SK-N-SH (cell line): ENCODE results near the gene PRDM7. TPM values are rescaled to one million over a fixed set of nuclear protein-coding genes. Genes with fewer than 3 reads are reported as not detected.
"Not testable (repeated sequence)": the region's sequence is repeated elsewhere in the genome, so short reads cannot be mapped to it uniquely, and the experiment has no call there.

Experiments
- CTCF ChIA-PET: fragments of 300-600, 350-600 bp; formaldehyde crosslinking; extraction: SDS; loops from one replicate; lab custom pipeline; 2021; lab: Yijun Ruan, JAX
- POLR2A ChIA-PET: fragments of 350-600 bp; sonication (Branson Sonifier 250); formaldehyde crosslinking; extraction: SDS; loops from one replicate; lab custom pipeline; 2020; ENCODE audit warnings: antibody characterized with exemption, inconsistent platforms; lab: Yijun Ruan, JAX
- DNase-seq: peaks from one replicate; pipeline ENCODE4 v3.0.0; 2012
- H2AFZ ChIP-seq: fragments of 200-600 bp; sonication (generic); 2 replicates; pipeline ENCODE4 v1.8.1; 2016; ENCODE audit warnings: antibody characterized with exemption, mild to moderate bottlenecking, low read depth
- H3F3A ChIP-seq: fragments of 200-600 bp; sonication (generic); replicated peaks from 2 replicates; pipeline ENCODE3; 2016; ENCODE audit warnings: antibody characterized with exemption, mild to moderate bottlenecking; ENCODE audit not compliant: insufficient read depth
- H3K27ac ChIP-seq, 2 experiments: fragments of 200-500 bp in 1 of 2; fragments of 200-600 bp in 1 of 2; sonication (Bioruptor generic) in 1 of 2; sonication (generic), shearing (Covaris generic) in 1 of 2; 2 replicates each; pipeline versions ENCODE4 v1.5.1 to v1.6.1; 2014 to 2016; ENCODE audit warnings: low read depth in 2 of 2, inconsistent platforms in 1 of 2, low read length in 1 of 2, mild to moderate bottlenecking in 1 of 2, mixed read lengths in 1 of 2
- H3K27me3 ChIP-seq: fragments of 200-600 bp; sonication (generic), shearing (Covaris generic); 2 replicates; pipeline ENCODE4 v1.6.1; 2016; ENCODE audit warnings: mixed run types; ENCODE audit not compliant: insufficient read depth
- H3K36me3 ChIP-seq, 2 experiments: fragments of 200-500 bp in 1 of 2; fragments of 200-600 bp in 1 of 2; sonication (Bioruptor generic) in 1 of 2; sonication (generic) in 1 of 2; replicated peaks in 1 of 2; 2 replicates each; pipeline versions ENCODE3 to v1.5.1; 2014 to 2016; ENCODE audit warnings: low read length in 1 of 2, mild to moderate bottlenecking in 1 of 2; ENCODE audit not compliant: insufficient read depth in 2 of 2, control insufficient read depth in 1 of 2
- H3K4me1 ChIP-seq, 2 experiments: fragments of 200-500 bp in 1 of 2; fragments of 200-600 bp in 1 of 2; sonication (Bioruptor generic) in 1 of 2; sonication (generic), shearing (Covaris generic) in 1 of 2; 2 replicates each; pipeline versions ENCODE4 v1.5.1 to v1.6.1; 2014 to 2016; ENCODE audit warnings: low read depth in 1 of 2, low read length in 1 of 2, mixed run types in 1 of 2; ENCODE audit not compliant: insufficient read depth in 2 of 2, control insufficient read depth in 1 of 2
- H3K4me2 ChIP-seq: fragments of 200-600 bp; sonication (generic), shearing (Covaris generic); 2 replicates; pipeline ENCODE4 v1.6.1; 2017; ENCODE audit warnings: mixed run types
- H3K4me3 ChIP-seq, 2 experiments: fragments of 200-500 bp in 1 of 2; fragments of 200-600 bp in 1 of 2; sonication (Bioruptor generic) in 1 of 2; sonication (generic), shearing (Covaris generic) in 1 of 2; 2 replicates each; pipeline versions ENCODE4 v1.5.1 to v1.8.1; 2014 to 2016; ENCODE audit warnings: low read depth in 2 of 2, inconsistent platforms in 1 of 2, low read length in 1 of 2, mild to moderate bottlenecking in 1 of 2, mixed read lengths in 1 of 2, moderate library complexity in 1 of 2
- H3K79me2 ChIP-seq: fragments of 200-600 bp; sonication (generic); 2 replicates; pipeline ENCODE4 v1.8.1; 2017; ENCODE audit warnings: mild to moderate bottlenecking; ENCODE audit not compliant: insufficient read depth
- H3K9ac ChIP-seq: fragments of 200-600 bp; sonication (generic); 2 replicates; pipeline ENCODE4 v1.6.1; 2017; ENCODE audit warnings: mixed run types
- H3K9me2 ChIP-seq: fragments of 200-600 bp; sonication (generic); 2 replicates; pipeline ENCODE4 v1.6.1; 2017; ENCODE audit warnings: mixed run types
- H3K9me3 ChIP-seq: fragments of 200-600 bp; sonication (generic); 2 replicates; pipeline ENCODE4 v1.6.1; 2017; ENCODE audit warnings: mixed run types, mild to moderate bottlenecking, moderate library complexity
- H4K20me1 ChIP-seq: fragments of 200-600 bp; sonication (generic); 2 replicates; pipeline ENCODE4 v1.6.1; 2017; ENCODE audit warnings: mild to moderate bottlenecking, mixed run types; ENCODE audit not compliant: insufficient read depth
- WGBS: methylation state at CpG from one replicate; pipeline ENCODE4 v1.1.6; 2017; ENCODE audit warnings: low lambda C conversion rate; 5-methylcytosine and 5-hydroxymethylcytosine counted together
- polyA plus RNA-seq, 3 experiments: library from polyadenylated mRNA; depleted of rRNA; stranded (reverse); fragments of >200 nt; gene quantifications; 2 replicates each; pipeline ENCODE4 v1.2.3, GENCODE V29; 2012

PRDM7 gene
- polyA plus RNA-seq, 1 of the 3 experiments (the other 2 are of a cell fraction) = not detected

DNA sequence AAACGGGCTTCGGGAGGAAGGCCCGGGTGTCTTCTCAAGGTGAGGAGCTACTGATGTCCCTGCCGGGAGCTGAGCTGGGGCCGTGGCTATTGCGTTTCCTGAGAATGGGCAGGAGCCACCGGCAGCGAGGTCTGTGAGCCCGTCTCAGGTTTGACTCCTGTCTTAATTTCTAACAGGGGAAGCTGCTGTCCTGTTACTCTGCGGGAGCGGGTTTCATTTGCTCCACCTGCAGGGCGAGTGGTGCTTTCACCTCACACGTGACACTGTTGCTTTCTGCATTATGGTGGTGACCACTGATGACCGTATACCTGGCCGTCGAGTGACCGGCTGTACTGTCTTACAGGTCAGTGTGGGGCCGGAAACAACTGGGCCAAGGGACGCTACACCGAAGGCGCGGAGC is 17.7 kb upstream of the PRDM7 start:
- WGBS = 40% methylated on average over 1 of the region's 22 CpGs
- H3K79me2 ChIP-seq = not testable (repeated sequence)

DNA sequence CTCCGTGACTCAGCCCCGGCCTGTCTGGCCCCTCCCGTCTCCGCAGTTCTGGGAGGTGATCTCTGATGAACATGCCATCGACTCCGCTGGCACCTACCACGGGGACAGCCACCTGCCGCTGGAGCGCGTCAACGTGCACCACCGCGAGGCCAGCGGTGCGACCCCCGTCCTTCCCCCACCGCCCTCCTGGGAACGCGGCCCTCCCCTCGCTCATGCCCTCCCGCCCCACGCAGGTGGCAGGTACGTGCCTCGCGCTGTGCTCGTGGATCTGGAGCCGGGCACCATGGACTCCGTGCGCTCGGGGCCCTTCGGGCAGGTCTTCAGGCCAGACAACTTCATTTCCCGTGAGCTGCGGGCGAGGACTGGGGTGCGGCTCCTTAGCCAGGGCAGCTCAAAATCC is 17.2 kb upstream of the PRDM7 start:
- not testable (repeated sequence) for H4K20me1 ChIP-seq

More for the DNA sequence above, 17.7 kb upstream of the PRDM7 start:
- POLR2A ChIA-PET, H3K9me3 ChIP-seq, H3K27ac ChIP-seq, H3K27me3 ChIP-seq, CTCF ChIA-PET, H4K20me1 ChIP-seq, H3K9me2 ChIP-seq, DNase-seq, H3K9ac ChIP-seq, H2AFZ ChIP-seq, H3K36me3 ChIP-seq, H3F3A ChIP-seq, H3K4me3 ChIP-seq, H3K4me1 ChIP-seq, H3K4me2 ChIP-seq: not testable (repeated sequence)

DNA sequence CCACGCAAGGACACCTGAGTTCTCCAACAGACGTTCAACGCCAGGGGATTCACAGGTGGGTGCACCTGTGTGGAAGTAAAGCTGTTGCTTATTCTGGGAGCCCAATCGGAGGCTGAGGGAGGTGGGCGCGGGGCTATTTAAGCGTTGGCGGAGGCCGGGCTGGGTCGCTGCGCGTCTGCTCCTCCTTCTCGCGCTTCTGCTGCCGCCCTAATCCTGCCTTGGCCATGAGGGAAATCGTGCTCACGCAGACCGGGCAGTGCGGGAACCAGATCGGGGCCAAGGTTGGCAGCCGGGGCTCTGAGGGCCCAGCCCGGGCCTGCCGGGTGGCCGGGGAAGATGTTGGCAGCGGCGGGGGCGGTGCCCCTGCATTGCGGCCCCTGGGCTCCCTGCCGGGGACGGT is 16.7 kb upstream of the PRDM7 start:
- CTCF ChIA-PET, POLR2A ChIA-PET: not testable (repeated sequence)

More for the DNA sequence above, 17.2 kb upstream of the PRDM7 start:
- H3K9ac ChIP-seq, H3K4me3 ChIP-seq, POLR2A ChIA-PET, H3K27ac ChIP-seq, H3K27me3 ChIP-seq, H3K4me2 ChIP-seq, H3K36me3 ChIP-seq, H3K4me1 ChIP-seq, H2AFZ ChIP-seq, H3K79me2 ChIP-seq, H3F3A ChIP-seq, CTCF ChIA-PET, H3K9me3 ChIP-seq, H3K9me2 ChIP-seq, DNase-seq: not testable (repeated sequence)
- WGBS = no CpG with 5 or more reads among the region's 35 CpGs

GRCh38 chr16:90092781-90093180 is 15.7 kb upstream of the PRDM7 start:
- H3K4me1 ChIP-seq, H3K4me2 ChIP-seq, DNase-seq, H3K36me3 ChIP-seq, H3F3A ChIP-seq, POLR2A ChIA-PET, H3K9ac ChIP-seq, H3K79me2 ChIP-seq, CTCF ChIA-PET, H2AFZ ChIP-seq, H3K4me3 ChIP-seq, H4K20me1 ChIP-seq, H3K9me2 ChIP-seq, H3K9me3 ChIP-seq, H3K27me3 ChIP-seq, H3K27ac ChIP-seq: not testable (repeated sequence)
- 54% methylated on average over 4 of the region's 4 CpGs for WGBS

More for the DNA sequence above, 16.7 kb upstream of the PRDM7 start:
- H2AFZ ChIP-seq, H3K9ac ChIP-seq, H3K36me3 ChIP-seq, H3F3A ChIP-seq, H4K20me1 ChIP-seq, H3K4me3 ChIP-seq, H3K9me3 ChIP-seq, H3K4me2 ChIP-seq, H3K9me2 ChIP-seq, H3K79me2 ChIP-seq, DNase-seq, H3K4me1 ChIP-seq, H3K27ac ChIP-seq, H3K27me3 ChIP-seq: not testable (repeated sequence)
- WGBS = no CpG with 5 or more reads among the region's 30 CpGs
